NOMO-1 treated with DMSO at 0.1 percent for 48 hours (cell line): Measurements from ENCODE around the gene CEP89.
"Not testable (repeated sequence)": the region's sequence is repeated elsewhere in the genome, so short reads cannot be mapped to it uniquely, and the experiment has no call there.

Experiments used
- DNase-seq: peaks from one replicate; lab custom pipeline; 2025; ENCODE audit not compliant: unreplicated experiment; lab: John Stamatoyannopoulos, UW

The CEP89 gene

GRCh38 chr19:32872391-32872790 lies 99.4 kb downstream of the CEP89 start:
- DNase-seq, result no peak

- DNase-seq, result no peak
Measured at GRCh38 chr19:32870981-32871451, 100.7 kb downstream of the CEP89 start.

- DNase-seq, result no peak
Measured at GRCh38 chr19:32869966-32870573, 101.7 kb downstream of the CEP89 start.

GRCh38 chr19:32869369-32869965 lies 102.3 kb downstream of the CEP89 start, which contains the start of gene SLC7A9:
Gene SLC7A9 (minus strand): TSS chr19:32869767. CDS start chr19:32868534, 1,233 bp downstream.
- no peak for DNase-seq

- DNase-seq, result no peak
Measured at GRCh38 chr19:32868206-32868950, 103.4 kb downstream of the CEP89 start.

GRCh38 chr19:32867436-32867835 lies 104.3 kb downstream of the CEP89 start:
- DNase-seq, result not testable (repeated sequence)

DNA sequence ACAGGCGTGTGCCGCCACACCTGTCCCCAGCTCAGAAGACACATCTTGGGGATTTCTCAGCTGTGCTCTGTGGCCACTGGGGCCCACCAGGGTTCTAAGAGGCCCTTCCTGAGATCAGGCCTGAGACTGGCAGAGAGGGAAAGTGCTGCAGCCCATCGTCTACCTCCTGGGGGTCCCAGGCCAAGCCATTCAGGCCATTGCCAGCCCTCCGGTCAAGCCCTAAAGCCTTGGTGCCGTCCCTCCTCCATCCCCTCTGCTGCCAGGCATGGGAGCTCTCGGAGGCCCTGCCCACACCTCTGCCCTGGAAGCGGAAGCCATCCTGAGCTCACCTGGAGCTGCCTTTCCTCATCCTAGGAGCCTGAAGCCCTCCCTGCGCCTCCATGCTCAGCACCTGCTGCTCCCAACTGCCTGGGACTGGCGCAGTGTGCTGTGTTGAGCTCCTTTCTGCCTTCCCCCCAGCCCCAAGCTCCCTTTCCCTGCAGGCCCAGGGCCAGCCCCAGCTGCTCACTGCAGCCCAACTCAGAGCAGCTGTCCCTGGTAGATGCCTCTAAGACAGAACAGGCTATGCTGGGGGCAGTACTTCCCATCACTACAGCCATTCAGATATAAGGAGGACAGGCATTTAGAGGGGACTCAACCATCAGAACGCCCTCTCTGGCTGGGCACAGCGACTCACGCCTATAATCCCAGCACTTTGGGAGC lies 105.0 kb downstream of the CEP89 start:
- DNase-seq, result no peak

DNA sequence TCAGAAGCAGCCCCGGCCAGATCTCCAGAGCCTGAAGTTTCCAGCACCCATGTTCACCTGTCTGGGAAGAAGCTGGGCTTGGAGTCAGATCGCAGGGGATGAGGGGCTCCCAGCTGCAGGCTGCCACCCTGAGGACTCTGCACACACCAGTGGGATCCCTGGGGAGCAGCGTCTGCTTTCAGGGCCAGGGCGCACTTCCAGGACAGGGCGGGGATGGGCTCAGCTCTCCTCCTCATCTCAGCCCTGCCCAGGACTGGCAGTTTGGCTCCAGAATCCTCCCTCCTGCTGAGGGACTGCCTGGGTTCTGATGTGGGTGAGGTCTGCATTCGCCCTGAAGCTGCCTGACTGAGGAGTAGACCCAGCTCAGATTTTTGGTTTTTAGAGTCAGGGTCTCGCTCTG lies 105.7 kb downstream of the CEP89 start:
- no peak for DNase-seq

DNA sequence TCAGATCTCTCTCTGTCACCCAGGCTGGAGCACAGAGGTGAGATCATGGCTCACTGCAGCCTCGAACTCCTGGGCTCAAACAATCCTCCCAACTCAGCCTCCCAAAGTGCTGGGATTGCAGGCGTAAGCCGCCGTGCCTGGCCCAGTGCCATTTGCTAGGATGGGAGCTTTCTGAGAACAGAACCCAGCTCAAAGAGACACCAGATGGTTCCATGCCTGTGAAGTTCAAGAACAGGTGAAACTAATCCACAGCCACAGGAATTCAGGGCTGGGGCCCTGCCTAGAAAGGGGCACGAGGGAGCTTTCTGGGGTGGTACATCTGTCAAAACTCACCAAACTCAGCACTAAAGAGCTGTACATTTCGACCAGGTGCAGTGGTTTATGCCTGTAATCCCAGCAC lies 106.4 kb downstream of the CEP89 start:
- no peak for DNase-seq

- no peak for DNase-seq
Measured at GRCh38 chr19:32864318-32865007, 107.3 kb downstream of the CEP89 start.

GRCh38 chr19:32863841-32864240 lies 107.9 kb downstream of the CEP89 start:
- DNase-seq, result no peak

DNA sequence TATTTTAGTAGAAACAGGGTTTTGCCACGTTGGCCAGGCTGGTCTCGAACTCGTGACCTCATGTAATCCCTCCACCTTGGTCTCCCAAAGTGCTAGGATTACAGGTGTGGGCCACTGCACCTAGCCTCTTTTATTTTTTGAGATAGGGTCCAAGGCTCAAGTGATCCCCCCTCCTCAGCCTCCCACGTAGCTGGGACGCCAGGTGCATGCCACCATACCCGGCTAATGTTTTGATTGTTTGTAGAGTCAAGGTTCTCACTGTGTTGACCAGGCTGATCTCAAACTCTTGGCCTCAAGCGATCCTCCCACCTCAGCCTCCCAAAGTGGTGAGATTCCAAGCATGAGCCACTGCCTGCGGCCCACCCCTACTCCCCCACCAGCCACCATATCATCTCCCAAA lies 108.5 kb downstream of the CEP89 start:
- no peak for DNase-seq

GRCh38 chr19:32862741-32863140 lies 109.0 kb downstream of the CEP89 start:
- DNase-seq, result no peak

GRCh38 chr19:32862173-32862572 lies 109.6 kb downstream of the CEP89 start:
- DNase-seq, result no peak

DNA sequence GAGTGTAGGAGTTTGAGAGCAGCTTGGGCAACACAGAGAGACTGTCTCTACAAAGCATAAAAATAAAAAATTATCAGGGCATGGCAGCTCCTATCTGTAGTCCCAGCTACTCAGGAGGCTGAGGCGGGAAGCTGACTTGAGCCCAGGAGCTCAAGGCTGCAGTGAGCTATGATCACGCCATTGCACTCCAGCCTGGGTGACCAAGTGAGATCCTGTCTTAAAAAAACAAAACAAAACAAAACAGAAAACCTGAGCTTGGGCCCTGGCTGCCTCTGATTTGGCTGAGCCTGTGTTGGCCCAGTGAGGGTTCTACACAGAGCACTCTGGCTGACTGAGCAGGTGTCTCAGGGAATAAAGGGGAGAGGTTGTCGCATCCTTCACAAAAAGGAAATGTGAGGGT lies 110.2 kb downstream of the CEP89 start:
- no peak for DNase-seq

GRCh38 chr19:32859591-32859990 lies 112.2 kb downstream of the CEP89 start:
- no peak for DNase-seq

DNA sequence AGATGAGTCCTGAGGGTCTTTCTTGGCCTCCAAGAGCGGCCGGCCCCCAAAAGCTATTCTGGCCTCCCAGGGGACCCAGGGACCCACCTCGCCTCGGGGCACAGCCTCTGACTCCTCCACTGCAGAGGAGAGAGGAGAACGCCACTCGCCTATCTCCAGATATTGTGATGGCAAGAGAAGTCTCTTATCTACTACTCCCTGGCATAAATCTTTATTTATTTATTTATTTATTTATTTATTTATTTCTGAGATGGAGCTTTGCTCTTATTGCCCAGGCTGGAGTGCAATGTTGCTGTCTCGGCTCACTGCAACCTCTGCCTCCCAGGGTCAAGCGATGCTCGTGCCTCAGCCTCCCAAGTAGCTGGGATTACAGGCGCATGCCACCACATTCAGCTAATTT lies 113.2 kb downstream of the CEP89 start:
- DNase-seq, result no peak

- no peak for DNase-seq
Measured at GRCh38 chr19:32858155-32858554, 113.6 kb downstream of the CEP89 start.

- DNase-seq, result no peak
Measured at GRCh38 chr19:32857584-32857983, 114.2 kb downstream of the CEP89 start.

GRCh38 chr19:32856818-32857217 lies 114.9 kb downstream of the CEP89 start:
- not testable (repeated sequence) for DNase-seq

DNA sequence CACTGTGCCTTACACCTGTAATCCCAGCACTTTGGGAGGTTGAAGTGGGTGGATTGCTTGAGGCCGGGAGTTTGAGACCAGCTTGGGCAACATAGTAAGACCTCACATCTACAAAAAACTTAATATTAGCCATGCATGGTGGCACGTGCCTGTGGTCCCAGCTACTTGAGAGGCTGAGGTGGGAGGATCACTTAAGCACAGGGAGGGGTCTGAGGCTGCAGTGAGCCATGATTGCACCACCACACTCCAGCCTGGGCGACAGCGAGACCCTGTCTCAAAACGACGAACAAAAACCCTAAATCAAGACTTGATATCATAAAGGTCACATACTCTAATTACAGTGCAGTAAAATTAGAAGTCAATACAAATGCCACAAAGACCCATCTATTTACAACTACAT lies 119.5 kb downstream of the CEP89 start:
- no peak for DNase-seq
